B cell (primary cell): ENCODE data around the gene TRAF4. TPM values are rescaled to one million over a fixed set of nuclear protein-coding genes. Genes with fewer than 3 reads are reported as not detected.
"Not testable (repeated sequence)": the region's sequence is repeated elsewhere in the genome, so short reads cannot be mapped to it uniquely, and the experiment has no call there.

ENCODE experiments used
- ATAC-seq: fragments of 200-7000 bp; cut with Tn5 transposase; one replicate; pipeline ENCODE4 v1.10.0; 2021; ENCODE audit warnings: low read depth, mild to moderate bottlenecking, moderate number of reproducible peaks, moderate library complexity
- CTCF ChIA-PET: fragments of 350-600 bp; sonication (Branson Sonifier 250); formaldehyde crosslinking; loops from one replicate; lab custom pipeline; 2021; ENCODE audit warnings: antibody characterized with exemption, inconsistent platforms; lab: Charles Lee
- POLR2A ChIA-PET: fragments of 350-600 bp; sonication (Branson Sonifier 250); formaldehyde crosslinking; loops from one replicate; lab custom pipeline; 2021; ENCODE audit warnings: antibody characterized with exemption; lab: Charles Lee
- DNase-seq: peaks from one replicate; pipeline ENCODE4 v3.0.0; 2013
- H2AFZ ChIP-seq: 2 replicates; pipeline ENCODE4 v1.6.1; 2012; ENCODE audit warnings: mild to moderate bottlenecking, low read depth, low read length; ENCODE audit not compliant: insufficient read depth, poor library complexity, severe bottlenecking
- H3K27ac ChIP-seq, 2 donors: 1 replicate in 1 of 2; 2 replicates in 1 of 2; pipeline ENCODE4 v1.5.1; 2012 to 2013; ENCODE audit warnings: low read length in 2 of 2, mild to moderate bottlenecking in 2 of 2, moderate library complexity in 1 of 2
- H3K27me3 ChIP-seq, 4 experiments: fragments of 200-600 bp in 1 of 4; sonication (generic) in 1 of 4; replicated peaks in 1 of 4; 1 replicate in 2 of 4; 2 replicates in 2 of 4; pipeline versions ENCODE4 v1.6.1 to v1.7.0; 2013 to 2016; ENCODE audit warnings: low read length in 3 of 4, mild to moderate bottlenecking in 2 of 4, mixed read lengths in 1 of 4, moderate library complexity in 1 of 4; ENCODE audit not compliant: insufficient read depth in 4 of 4, control insufficient read depth in 3 of 4; ENCODE audit errors: control extremely low read depth in 1 of 4
- H3K36me3 ChIP-seq, 2 experiments: replicated peaks in 1 of 2; 1 replicate in 1 of 2; 2 replicates in 1 of 2; pipeline versions ENCODE4 v1.6.1 to v1.7.1; 2013; ENCODE audit warnings: low read length in 1 of 2; ENCODE audit not compliant: insufficient read depth in 2 of 2, control insufficient read depth in 1 of 2; ENCODE audit errors: control extremely low read depth in 1 of 2, extremely low read depth in 1 of 2
- H3K4me1 ChIP-seq, 2 donors: fragments of 200-600 bp in 1 of 2; sonication (generic) in 1 of 2; 1 replicate in 1 of 2; 2 replicates in 1 of 2; pipeline versions ENCODE4 v1.5.1 to v1.6.1; 2013 to 2017; ENCODE audit warnings: low read length in 2 of 2; ENCODE audit not compliant: control insufficient read depth in 2 of 2, insufficient read depth in 2 of 2
- H3K4me2 ChIP-seq: replicated peaks from 2 replicates; pipeline ENCODE3; 2012; ENCODE audit warnings: mild to moderate bottlenecking, low read depth, low read length; ENCODE audit not compliant: poor library complexity, severe bottlenecking
- H3K4me3 ChIP-seq, 5 experiments: fragments of 200-600 bp in 1 of 5; sonication (generic) in 1 of 5; 1 replicate in 3 of 5; 2 replicates in 2 of 5; pipeline versions ENCODE4 v1.5.1 to v1.7.0; 2011 to 2016; ENCODE audit warnings: low read length in 4 of 5, mild to moderate bottlenecking in 4 of 5, low read depth in 2 of 5, control low read depth in 1 of 5, moderate library complexity in 1 of 5; ENCODE audit not compliant: insufficient read depth in 1 of 5; ENCODE audit errors: control extremely low read depth in 1 of 5, extremely low read depth in 1 of 5
- H3K79me2 ChIP-seq: fragments of 200-600 bp; sonication (generic); one replicate; pipeline ENCODE4 v1.6.0; 2016; ENCODE audit warnings: low read length; ENCODE audit not compliant: control insufficient read depth, insufficient read depth
- H3K9ac ChIP-seq: fragments of 200-600 bp; sonication (generic); 2 replicates; pipeline ENCODE4 v1.6.1; 2017; ENCODE audit warnings: mild to moderate bottlenecking, low read length, moderate library complexity
- H3K9me3 ChIP-seq, 3 donors: one replicate each; pipeline versions ENCODE4 v1.6.1 to v1.7.1; 2013; ENCODE audit warnings: low read length in 2 of 3; ENCODE audit not compliant: control insufficient read depth in 2 of 3, insufficient read depth in 1 of 3; ENCODE audit errors: control extremely low read depth in 1 of 3
- H4K20me1 ChIP-seq: 2 replicates; pipeline ENCODE4 v1.6.0; 2012; ENCODE audit warnings: mild to moderate bottlenecking, low read length; ENCODE audit not compliant: insufficient read depth, control insufficient read depth, poor library complexity, severe bottlenecking
- H3K27ac Mint-ChIP-seq: one replicate; pipeline ENCODE4 v1.8.0; 2021; ENCODE audit warnings: mixed read lengths
- H3K27me3 Mint-ChIP-seq: one replicate; pipeline ENCODE4 v1.8.0; 2021; ENCODE audit warnings: mixed read lengths
- H3K4me1 Mint-ChIP-seq: one replicate; pipeline ENCODE4 v1.8.0; 2021; ENCODE audit warnings: mixed read lengths
- H3K4me3 Mint-ChIP-seq: one replicate; pipeline ENCODE4 v1.8.0; 2021; ENCODE audit warnings: mixed read lengths
- H3K9me3 Mint-ChIP-seq: one replicate; pipeline ENCODE4 v1.8.0; 2022; ENCODE audit warnings: mixed read lengths; ENCODE audit not compliant: insufficient read depth
- EZH2 ChIP-seq: IDR thresholded peaks from 2 replicates; pipeline ENCODE4 v1.6.1; 2012; ENCODE audit warnings: borderline replicate concordance, low read depth, mild to moderate bottlenecking, moderate library complexity, low read length; ENCODE audit not compliant: insufficient read depth, poor library complexity, severe bottlenecking
- WGBS: methylation state at CpG from one replicate; pipeline ENCODE4 v1.1.5; 2013; ENCODE audit warnings: missing lambda C conversion rate; ENCODE audit not compliant: insufficient coverage; 5-methylcytosine and 5-hydroxymethylcytosine counted together
- intact Hi-C: fragments of 100-400 bp; cut with micrococcal nuclease; formaldehyde crosslinking; loops from one replicate; pipeline ENCODE4 v1.10.0; 2022
- polyA plus RNA-seq: library from polyadenylated mRNA; depleted of rRNA; stranded (reverse); fragments of >200 nt; gene quantifications from 2 replicates; pipeline ENCODE4 v1.2.3, GENCODE V29; 2012
- total RNA-seq, 2 donors: library from RNA; stranded (reverse); fragments of 120-200 nt in 1 of 2; gene quantifications; 1 replicate in 1 of 2; 2 replicates in 1 of 2; pipeline versions ENCODE4 v1.2.3 to v1.2.4, GENCODE V29; 2013 to 2022
- TF ChIP-seq, protein P1 (sequence below): fragments of 200-600 bp; IDR thresholded peaks from one replicate; pipeline ENCODE4 v1.8.0; 2022; ENCODE audit warnings: antibody characterized with exemption, mild to moderate bottlenecking

The TRAF4 gene
- total and polyA plus RNA-seq, 2 donors (not counting 1 experiment from before 2014, with no cell fraction given), result 226 to 683 TPM

DNA sequence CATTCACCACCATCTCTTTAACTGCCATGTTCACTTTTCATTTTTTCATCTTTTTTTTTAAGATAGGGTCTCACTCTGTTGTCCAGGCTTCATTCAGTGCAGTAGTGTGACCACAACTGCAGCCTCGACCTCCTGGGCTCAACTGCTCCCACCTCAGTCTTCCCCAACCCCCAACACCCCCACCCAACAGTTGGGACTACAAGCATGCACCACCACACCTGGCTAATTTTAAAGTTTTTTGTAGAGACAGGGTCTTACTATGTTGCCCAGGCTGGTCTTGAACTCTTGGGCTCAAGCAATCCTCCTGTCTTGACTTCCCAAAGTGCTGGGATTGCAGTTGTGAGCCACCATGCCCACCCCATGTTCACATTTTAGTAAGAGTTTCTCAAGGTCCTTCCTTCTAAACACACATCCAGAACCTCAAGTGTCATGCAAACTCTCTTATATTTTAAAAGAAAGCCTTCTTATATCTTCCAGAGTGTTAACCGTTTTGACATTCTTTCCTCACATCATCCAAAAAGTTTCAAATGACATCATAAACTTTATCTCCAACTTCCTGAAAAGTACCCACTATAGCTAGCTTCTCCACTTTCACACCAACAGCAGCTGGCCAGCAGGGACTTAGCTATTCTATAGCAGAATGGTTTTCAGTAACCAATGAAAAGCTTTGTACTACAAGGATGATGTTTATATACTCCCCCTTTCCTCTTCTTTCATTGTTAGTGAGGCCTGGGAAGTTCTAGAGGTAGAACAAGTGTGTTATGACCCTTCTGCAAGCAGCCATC, 49.3 kb downstream of the TRAF4 start:
- 83% methylated on average over 1 of the region's 2 CpGs for WGBS

DNA sequence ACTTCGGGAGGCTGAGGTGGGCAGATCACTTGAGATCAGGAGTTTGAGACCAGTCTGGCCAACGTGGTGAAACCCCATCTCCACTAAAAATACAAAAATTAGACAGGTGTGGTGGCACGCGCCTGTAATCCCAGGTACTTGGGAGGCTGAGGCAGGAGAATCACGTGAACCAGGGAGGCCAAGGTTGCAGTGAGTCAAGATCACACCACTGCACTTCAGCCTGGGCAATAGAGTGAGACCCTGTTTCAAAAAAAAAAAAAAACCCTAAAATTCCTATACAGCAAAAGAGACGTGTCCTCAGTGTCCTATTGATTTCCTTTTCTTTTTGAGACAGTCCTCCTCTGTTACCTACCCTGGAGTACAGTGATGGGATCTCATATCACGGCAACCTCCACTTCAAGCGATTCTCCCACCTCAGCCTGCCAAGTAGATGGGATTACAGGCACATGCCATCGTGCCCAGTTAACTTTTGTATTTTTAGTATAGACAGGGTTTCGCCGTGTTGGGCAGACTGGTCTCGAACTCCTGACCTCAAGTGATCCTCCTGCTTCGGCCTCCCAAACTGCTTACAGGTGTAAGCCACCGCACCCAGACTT, 51.1 kb downstream of the TRAF4 start:
- H3K27me3 ChIP-seq, CTCF ChIA-PET, H3K4me1 ChIP-seq, H3K27me3 Mint-ChIP-seq, H3K27ac Mint-ChIP-seq, DNase-seq, ATAC-seq, H3K4me2 ChIP-seq, intact Hi-C loops, H3K4me3 ChIP-seq, H3K36me3 ChIP-seq, H3K4me3 Mint-ChIP-seq, H3K27ac ChIP-seq, H3K9me3 Mint-ChIP-seq, H3K9me3 ChIP-seq, H3K4me1 Mint-ChIP-seq, POLR2A ChIA-PET, H3K9ac ChIP-seq, H2AFZ ChIP-seq: not testable (repeated sequence)
- peaks cover 26% of the 10 kb centered on the region for H4K20me1 ChIP-seq
- 100% methylated on average over 8 of the region's 14 CpGs for WGBS
- peaks cover 65% of the 10 kb centered on the region for H3K79me2 ChIP-seq

More for the DNA sequence above, 49.3 kb downstream of the TRAF4 start:
- no peaks in the 10 kb centered on the region for H3K27me3 ChIP-seq
- H4K20me1 ChIP-seq, result peaks cover 20% of the 10 kb centered on the region
- ATAC-seq (no peak), DNase-seq (no peak)
- peaks cover 3% of the 10 kb centered on the region for H3K4me1 Mint-ChIP-seq
- no peak overlapping the region for H3K4me2 ChIP-seq
- no peaks in the 10 kb centered on the region for H3K9me3 ChIP-seq
- intact Hi-C loops, result no loop called here
- no peak overlapping the region for H3K27ac ChIP-seq
- ChIA-PET CTCF (no interaction called here), POLR2A (interaction anchor here (0.7 kb wide), 1 partner anchor 8 kb away, joined by 7 read pairs; no protein-coding TSS in a partner anchor)
- peaks cover 60% of the 10 kb centered on the region for H3K79me2 ChIP-seq
- no peak overlapping the region for H3K27ac Mint-ChIP-seq
- H3K4me1 ChIP-seq, result no peaks in the 10 kb centered on the region
- no peak overlapping the region for H3K4me3 Mint-ChIP-seq
- peaks cover 0 to 4% of the 10 kb centered on the region in 2 experiments for H3K36me3 ChIP-seq
- no peak overlapping the region for H3K4me3 ChIP-seq
- TF ChIP-seq EZH2, result no peak
- TF ChIP-seq, protein P1, sequence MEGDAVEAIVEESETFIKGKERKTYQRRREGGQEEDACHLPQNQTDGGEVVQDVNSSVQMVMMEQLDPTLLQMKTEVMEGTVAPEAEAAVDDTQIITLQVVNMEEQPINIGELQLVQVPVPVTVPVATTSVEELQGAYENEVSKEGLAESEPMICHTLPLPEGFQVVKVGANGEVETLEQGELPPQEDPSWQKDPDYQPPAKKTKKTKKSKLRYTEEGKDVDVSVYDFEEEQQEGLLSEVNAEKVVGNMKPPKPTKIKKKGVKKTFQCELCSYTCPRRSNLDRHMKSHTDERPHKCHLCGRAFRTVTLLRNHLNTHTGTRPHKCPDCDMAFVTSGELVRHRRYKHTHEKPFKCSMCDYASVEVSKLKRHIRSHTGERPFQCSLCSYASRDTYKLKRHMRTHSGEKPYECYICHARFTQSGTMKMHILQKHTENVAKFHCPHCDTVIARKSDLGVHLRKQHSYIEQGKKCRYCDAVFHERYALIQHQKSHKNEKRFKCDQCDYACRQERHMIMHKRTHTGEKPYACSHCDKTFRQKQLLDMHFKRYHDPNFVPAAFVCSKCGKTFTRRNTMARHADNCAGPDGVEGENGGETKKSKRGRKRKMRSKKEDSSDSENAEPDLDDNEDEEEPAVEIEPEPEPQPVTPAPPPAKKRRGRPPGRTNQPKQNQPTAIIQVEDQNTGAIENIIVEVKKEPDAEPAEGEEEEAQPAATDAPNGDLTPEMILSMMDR, result no peak
- no peaks in the 10 kb centered on the region for H3K9me3 Mint-ChIP-seq
- H3K9ac ChIP-seq, result no peak overlapping the region
- H2AFZ ChIP-seq, result no peak overlapping the region
- no peaks in the 10 kb centered on the region for H3K27me3 Mint-ChIP-seq
